ENCODE results near the gene CDK6. TPM values are rescaled to one million over a fixed set of nuclear protein-coding genes. Genes with fewer than 3 reads are reported as not detected.

CDK6 gene
- total RNA-seq, 1 experiment from 2014 or later = 41.4 TPM

DNA sequence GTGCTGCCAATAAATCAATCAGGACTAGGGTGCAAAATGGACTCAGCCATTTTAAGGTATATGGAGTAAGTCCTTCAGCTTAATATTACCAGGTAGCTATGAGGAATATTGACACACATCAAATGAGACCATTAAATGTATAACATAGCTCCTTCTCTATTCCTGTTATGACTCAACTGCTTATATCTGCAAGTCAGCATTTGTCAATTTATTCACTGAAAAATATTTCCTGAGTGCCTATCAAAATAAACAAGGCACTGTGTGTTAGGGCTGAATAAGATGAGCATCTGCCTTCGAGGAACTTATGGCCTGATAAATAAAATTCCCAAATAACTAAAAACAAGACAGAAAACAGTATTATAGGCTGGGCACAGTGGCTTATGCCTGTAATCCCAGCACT, 113.8 kb downstream of the CDK6 start:
- H3K4me3 ChIP-seq (replicated peaks in 1 of 2; ENCODE audit: low read depth in 1 of 2, low read length in 2 of 2) = no peak overlapping the region
- peaks cover 0 to 14% of the 10 kb centered on the region in 2 experiments; a peak in 1 of 4 replicates for H3K4me1 ChIP-seq (ENCODE audit: control insufficient read depth in 1 of 2, insufficient read depth in 2 of 2, low read length in 2 of 2)
- no peaks in the 10 kb centered on the region for H4K20me1 ChIP-seq (ENCODE audit: insufficient read depth)
- peaks cover 21% of the 10 kb centered on the region; the same call in 1 of the 2 replicates for H3K79me2 ChIP-seq (ENCODE audit: insufficient read depth, low read length)
- peaks cover 0 to 4% of the 10 kb centered on the region in 2 experiments; a peak in 2 of 4 replicates for H3K36me3 ChIP-seq (ENCODE audit: control insufficient read depth in 1 of 2, insufficient read depth in 2 of 2, low read length in 2 of 2)
- H3K9ac ChIP-seq (ENCODE audit: low read length) = no peak overlapping the region
- ChIA-PET POLR2A (no interaction called here), CTCF (interaction anchor here (1.4 kb wide), 1 partner anchor 102 kb away, joined by 3 read pairs; no protein-coding TSS in a partner anchor), RAD21 (ENCODE audit: low non-redundant PET in 1 of 2, low total read pairs in 2 of 2, uncharacterized antibody in 2 of 2, unreplicated experiment in 2 of 2) (no interaction called here)
- no peak overlapping the region for H3K27ac ChIP-seq (ENCODE audit: low read depth, low read length)
- no peak overlapping the region for H2AFZ ChIP-seq (ENCODE audit: low read depth, low read length, poor library complexity, severe bottlenecking)
- no peaks in the 10 kb centered on the region for H3K9me3 ChIP-seq (ENCODE audit: control insufficient read depth in 1 of 2, insufficient read depth in 1 of 2, low read depth in 1 of 2, low read length in 2 of 2)
- no peaks in the 10 kb centered on the region for H3K9me2 ChIP-seq (ENCODE audit: insufficient read depth)
- no peak for DNase-seq (ENCODE audit: low read depth, low spot score)
- intact Hi-C loops (cut with micrococcal nuclease) = no loop called here
- TF ChIP-seq EZH2 (IDR thresholded peaks at IDR 0.05) (no peak), ELF1 (IDR thresholded peaks at IDR 0.05; ENCODE audit: borderline replicate concordance, low read depth) (no peak), POLR2AphosphoS5 (IDR thresholded peaks at IDR 0.05; ENCODE audit: low read depth, low read length) (no peak), ZNF274 (IDR thresholded peaks at IDR 0.05; ENCODE audit: low read depth, low read length) (no peak), CBX3 (IDR thresholded peaks at IDR 0.05; ENCODE audit: low read depth) (no peak)
- TF ChIP-seq, protein P1, sequence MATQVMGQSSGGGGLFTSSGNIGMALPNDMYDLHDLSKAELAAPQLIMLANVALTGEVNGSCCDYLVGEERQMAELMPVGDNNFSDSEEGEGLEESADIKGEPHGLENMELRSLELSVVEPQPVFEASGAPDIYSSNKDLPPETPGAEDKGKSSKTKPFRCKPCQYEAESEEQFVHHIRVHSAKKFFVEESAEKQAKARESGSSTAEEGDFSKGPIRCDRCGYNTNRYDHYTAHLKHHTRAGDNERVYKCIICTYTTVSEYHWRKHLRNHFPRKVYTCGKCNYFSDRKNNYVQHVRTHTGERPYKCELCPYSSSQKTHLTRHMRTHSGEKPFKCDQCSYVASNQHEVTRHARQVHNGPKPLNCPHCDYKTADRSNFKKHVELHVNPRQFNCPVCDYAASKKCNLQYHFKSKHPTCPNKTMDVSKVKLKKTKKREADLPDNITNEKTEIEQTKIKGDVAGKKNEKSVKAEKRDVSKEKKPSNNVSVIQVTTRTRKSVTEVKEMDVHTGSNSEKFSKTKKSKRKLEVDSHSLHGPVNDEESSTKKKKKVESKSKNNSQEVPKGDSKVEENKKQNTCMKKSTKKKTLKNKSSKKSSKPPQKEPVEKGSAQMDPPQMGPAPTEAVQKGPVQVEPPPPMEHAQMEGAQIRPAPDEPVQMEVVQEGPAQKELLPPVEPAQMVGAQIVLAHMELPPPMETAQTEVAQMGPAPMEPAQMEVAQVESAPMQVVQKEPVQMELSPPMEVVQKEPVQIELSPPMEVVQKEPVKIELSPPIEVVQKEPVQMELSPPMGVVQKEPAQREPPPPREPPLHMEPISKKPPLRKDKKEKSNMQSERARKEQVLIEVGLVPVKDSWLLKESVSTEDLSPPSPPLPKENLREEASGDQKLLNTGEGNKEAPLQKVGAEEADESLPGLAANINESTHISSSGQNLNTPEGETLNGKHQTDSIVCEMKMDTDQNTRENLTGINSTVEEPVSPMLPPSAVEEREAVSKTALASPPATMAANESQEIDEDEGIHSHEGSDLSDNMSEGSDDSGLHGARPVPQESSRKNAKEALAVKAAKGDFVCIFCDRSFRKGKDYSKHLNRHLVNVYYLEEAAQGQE (IDR thresholded peaks at IDR 0.05; ENCODE audit: low read depth) = no peak
- TF ChIP-seq, protein P2, sequence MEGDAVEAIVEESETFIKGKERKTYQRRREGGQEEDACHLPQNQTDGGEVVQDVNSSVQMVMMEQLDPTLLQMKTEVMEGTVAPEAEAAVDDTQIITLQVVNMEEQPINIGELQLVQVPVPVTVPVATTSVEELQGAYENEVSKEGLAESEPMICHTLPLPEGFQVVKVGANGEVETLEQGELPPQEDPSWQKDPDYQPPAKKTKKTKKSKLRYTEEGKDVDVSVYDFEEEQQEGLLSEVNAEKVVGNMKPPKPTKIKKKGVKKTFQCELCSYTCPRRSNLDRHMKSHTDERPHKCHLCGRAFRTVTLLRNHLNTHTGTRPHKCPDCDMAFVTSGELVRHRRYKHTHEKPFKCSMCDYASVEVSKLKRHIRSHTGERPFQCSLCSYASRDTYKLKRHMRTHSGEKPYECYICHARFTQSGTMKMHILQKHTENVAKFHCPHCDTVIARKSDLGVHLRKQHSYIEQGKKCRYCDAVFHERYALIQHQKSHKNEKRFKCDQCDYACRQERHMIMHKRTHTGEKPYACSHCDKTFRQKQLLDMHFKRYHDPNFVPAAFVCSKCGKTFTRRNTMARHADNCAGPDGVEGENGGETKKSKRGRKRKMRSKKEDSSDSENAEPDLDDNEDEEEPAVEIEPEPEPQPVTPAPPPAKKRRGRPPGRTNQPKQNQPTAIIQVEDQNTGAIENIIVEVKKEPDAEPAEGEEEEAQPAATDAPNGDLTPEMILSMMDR (IDR thresholded peaks at IDR 0.05 in 2 of 3, conservative IDR thresholded peaks at IDR 0.05 in 1 of 3; ENCODE audit: borderline replicate concordance in 1 of 3, insufficient read depth in 1 of 3, low read depth in 2 of 3, low read length in 2 of 3) = no peak
- ATAC-seq = no peak
- H3K27me3 ChIP-seq (ENCODE audit: insufficient read depth, low read length) = no peaks in the 10 kb centered on the region
- H3K4me2 ChIP-seq (ENCODE audit: low read length) = no peak overlapping the region
- no TSS peak for BruUV-seq (replicated peaks)

Measured in HCT116 (cell line).